ENCODE results near the gene CDSN. TPM values are rescaled to one million over a fixed set of nuclear protein-coding genes. Genes with fewer than 3 reads are reported as not detected.

Gene CDSN
- total and polyA plus RNA-seq, 2 donors (not counting 1 experiment from before 2014, with no cell fraction given), result not detected

DNA sequence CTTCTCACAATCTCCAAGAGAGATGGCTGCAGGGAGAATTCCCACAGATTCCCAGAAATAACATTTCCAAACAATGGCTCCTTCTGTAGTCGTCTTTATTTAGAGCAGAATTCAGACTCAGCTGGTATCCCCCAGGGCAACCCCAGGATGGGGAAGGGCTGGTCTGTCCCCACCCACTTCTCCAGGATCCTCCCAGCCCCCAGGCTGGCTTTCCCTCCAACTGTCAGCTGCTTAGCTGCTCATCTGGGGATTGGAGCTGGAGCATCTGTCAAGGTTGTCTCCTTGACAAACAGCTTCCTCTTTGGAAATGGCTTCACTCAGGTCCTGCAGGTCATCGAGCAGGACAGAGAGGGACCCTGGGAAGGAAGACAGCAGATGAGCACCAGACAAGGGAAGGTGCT, 22.1 kb upstream of the CDSN start:
- Histone ChIP-seq H3K9ac (ENCODE audit: insufficient read depth, low read length) (no peak overlapping the region), H3K27ac (ENCODE audit: insufficient read depth, low read length) (no peak overlapping the region), H3K79me2 (ENCODE audit: control insufficient read depth, insufficient read depth, low read length) (no peaks in the 10 kb centered on the region), H2AFZ (ENCODE audit: low read length) (no peak overlapping the region), H4K20me1 (ENCODE audit: control insufficient read depth, extremely low read depth, insufficient read depth, low read length) (no peaks in the 10 kb centered on the region), H3K27me3 (ENCODE audit: control insufficient read depth, insufficient read depth, low read length) (no peaks in the 10 kb centered on the region), H3K9me3 (ENCODE audit: control insufficient read depth, insufficient read depth, low read depth, low read length) (no peaks in the 10 kb centered on the region), H3K36me3 (ENCODE audit: control insufficient read depth, insufficient read depth, low read length) (peaks cover 1% of the 10 kb centered on the region), H3K4me3 (replicated peaks in 1 of 4; ENCODE audit: control extremely low read depth in 1 of 4, insufficient read depth in 1 of 4, low read depth in 3 of 4, low read length in 4 of 4) (no peak overlapping the region), H3K4me2 (ENCODE audit: extremely low read depth, insufficient read depth, low read length) (no peak overlapping the region), H3K4me1 (ENCODE audit: control insufficient read depth, extremely low read depth, insufficient read depth, low read length) (peaks cover 3% of the 10 kb centered on the region)
- TF ChIP-seq, protein P1, sequence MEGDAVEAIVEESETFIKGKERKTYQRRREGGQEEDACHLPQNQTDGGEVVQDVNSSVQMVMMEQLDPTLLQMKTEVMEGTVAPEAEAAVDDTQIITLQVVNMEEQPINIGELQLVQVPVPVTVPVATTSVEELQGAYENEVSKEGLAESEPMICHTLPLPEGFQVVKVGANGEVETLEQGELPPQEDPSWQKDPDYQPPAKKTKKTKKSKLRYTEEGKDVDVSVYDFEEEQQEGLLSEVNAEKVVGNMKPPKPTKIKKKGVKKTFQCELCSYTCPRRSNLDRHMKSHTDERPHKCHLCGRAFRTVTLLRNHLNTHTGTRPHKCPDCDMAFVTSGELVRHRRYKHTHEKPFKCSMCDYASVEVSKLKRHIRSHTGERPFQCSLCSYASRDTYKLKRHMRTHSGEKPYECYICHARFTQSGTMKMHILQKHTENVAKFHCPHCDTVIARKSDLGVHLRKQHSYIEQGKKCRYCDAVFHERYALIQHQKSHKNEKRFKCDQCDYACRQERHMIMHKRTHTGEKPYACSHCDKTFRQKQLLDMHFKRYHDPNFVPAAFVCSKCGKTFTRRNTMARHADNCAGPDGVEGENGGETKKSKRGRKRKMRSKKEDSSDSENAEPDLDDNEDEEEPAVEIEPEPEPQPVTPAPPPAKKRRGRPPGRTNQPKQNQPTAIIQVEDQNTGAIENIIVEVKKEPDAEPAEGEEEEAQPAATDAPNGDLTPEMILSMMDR (conservative IDR thresholded peaks at IDR 0.05 in 1 of 2, IDR thresholded peaks at IDR 0.05 in 1 of 2; ENCODE audit: low read depth in 1 of 2, low read length in 2 of 2), result no peak
- TF ChIP-seq EZH2 (IDR thresholded peaks at IDR 0.05; ENCODE audit: low read length, missing control alignments), result no peak
- DNase-seq (ENCODE audit: low read depth in 2 of 2), result no peak

GRCh38 chr6:31140643-31141042, 20.4 kb upstream of the CDSN start:
- H3K4me2 ChIP-seq (ENCODE audit: extremely low read depth, insufficient read depth, low read length), result no peak overlapping the region
- TF ChIP-seq EZH2 (IDR thresholded peaks at IDR 0.05; ENCODE audit: low read length, missing control alignments), result no peak
- TF ChIP-seq, protein P1 (conservative IDR thresholded peaks at IDR 0.05 in 1 of 2, IDR thresholded peaks at IDR 0.05 in 1 of 2; ENCODE audit: low read depth in 1 of 2, low read length in 2 of 2), result no peak
- no peak overlapping the region for H3K4me3 ChIP-seq (replicated peaks in 1 of 4; ENCODE audit: control extremely low read depth in 1 of 4, insufficient read depth in 1 of 4, low read depth in 3 of 4, low read length in 4 of 4)
- H3K9ac ChIP-seq (ENCODE audit: insufficient read depth, low read length), result no peak overlapping the region
- H3K4me1 ChIP-seq (ENCODE audit: control insufficient read depth, extremely low read depth, insufficient read depth, low read length), result peaks cover 3% of the 10 kb centered on the region
- H3K79me2 ChIP-seq (ENCODE audit: control insufficient read depth, insufficient read depth, low read length), result no peaks in the 10 kb centered on the region
- H3K36me3 ChIP-seq (ENCODE audit: control insufficient read depth, insufficient read depth, low read length), result peaks cover 1% of the 10 kb centered on the region
- H3K27ac ChIP-seq (ENCODE audit: insufficient read depth, low read length), result no peak overlapping the region
- DNase-seq (ENCODE audit: low read depth in 2 of 2), result no peak
- no peaks in the 10 kb centered on the region for H3K9me3 ChIP-seq (ENCODE audit: control insufficient read depth, insufficient read depth, low read depth, low read length)
- no peaks in the 10 kb centered on the region for H4K20me1 ChIP-seq (ENCODE audit: control insufficient read depth, extremely low read depth, insufficient read depth, low read length)
- H2AFZ ChIP-seq (ENCODE audit: low read length), result no peak overlapping the region
- H3K27me3 ChIP-seq (ENCODE audit: control insufficient read depth, insufficient read depth, low read length), result no peaks in the 10 kb centered on the region

DNA sequence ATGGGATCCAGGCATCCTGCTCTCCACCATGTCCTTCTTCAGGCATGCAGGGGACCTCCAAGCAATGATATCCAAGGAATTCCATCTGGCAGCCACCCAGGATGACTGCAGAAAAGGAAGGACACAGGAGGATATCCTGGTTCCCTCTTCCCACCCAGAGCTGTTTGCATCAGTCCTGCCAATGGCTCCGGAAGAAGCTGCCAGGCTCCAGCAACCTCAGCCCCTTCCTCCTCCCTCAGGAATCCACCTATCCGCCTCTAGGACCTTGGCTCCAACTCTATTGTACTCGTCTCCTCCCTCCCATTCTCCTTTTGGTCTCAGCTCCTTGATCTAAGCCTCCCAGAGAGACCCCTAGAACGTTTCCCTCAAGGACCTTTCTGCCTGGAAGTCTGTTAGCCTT, 19.4 kb upstream of the CDSN start:
- H3K27ac ChIP-seq (ENCODE audit: insufficient read depth, low read length), result no peak overlapping the region
- no peaks in the 10 kb centered on the region for H3K27me3 ChIP-seq (ENCODE audit: control insufficient read depth, insufficient read depth, low read length)
- no peak overlapping the region for H3K4me2 ChIP-seq (ENCODE audit: extremely low read depth, insufficient read depth, low read length)
- no peaks in the 10 kb centered on the region for H3K79me2 ChIP-seq (ENCODE audit: control insufficient read depth, insufficient read depth, low read length)
- H2AFZ ChIP-seq (ENCODE audit: low read length), result no peak overlapping the region
- peak in 1 of 2 donors; percentile 56 for DNase-seq (ENCODE audit: low read depth in 2 of 2)
- no peaks in the 10 kb centered on the region for H3K9me3 ChIP-seq (ENCODE audit: control insufficient read depth, insufficient read depth, low read depth, low read length)
- H3K9ac ChIP-seq (ENCODE audit: insufficient read depth, low read length), result no peak overlapping the region
- H4K20me1 ChIP-seq (ENCODE audit: control insufficient read depth, extremely low read depth, insufficient read depth, low read length), result no peaks in the 10 kb centered on the region
- peaks cover 3% of the 10 kb centered on the region for H3K4me1 ChIP-seq (ENCODE audit: control insufficient read depth, extremely low read depth, insufficient read depth, low read length)
- H3K36me3 ChIP-seq (ENCODE audit: control insufficient read depth, insufficient read depth, low read length), result peaks cover 1% of the 10 kb centered on the region
- no peak overlapping the region for H3K4me3 ChIP-seq (replicated peaks in 1 of 4; ENCODE audit: control extremely low read depth in 1 of 4, insufficient read depth in 1 of 4, low read depth in 3 of 4, low read length in 4 of 4)
- TF ChIP-seq, protein P1 (conservative IDR thresholded peaks at IDR 0.05 in 1 of 2, IDR thresholded peaks at IDR 0.05 in 1 of 2; ENCODE audit: low read depth in 1 of 2, low read length in 2 of 2), result no peak
- no peak for TF ChIP-seq EZH2 (IDR thresholded peaks at IDR 0.05; ENCODE audit: low read length, missing control alignments)
